IMR-90 (cell line): ENCODE data around the gene HNRNPUL1. TPM values are rescaled to one million over a fixed set of nuclear protein-coding genes. Genes with fewer than 3 reads are reported as not detected.

Experiments used
- ATAC-seq: fragments of 200-7000 bp; cut with Tn5 transposase; 2 replicates; pipeline ENCODE4 v1.9.1; 2020; ENCODE audit warnings: low read depth, mild to moderate bottlenecking, moderate library complexity
- BruUV-seq: library from RNA; stranded (reverse); fragments of 400-500 nt; replicated peaks from 2 replicates; lab custom pipeline; 2021; lab: Mats Ljungman, UMichigan
- CTCF ChIA-PET: fragments of 300-600 bp; formaldehyde crosslinking; extraction: SDS; loops from one replicate; lab custom pipeline; 2021; ENCODE audit warnings: antibody characterized with exemption; lab: Yijun Ruan, JAX
- POLR2A ChIA-PET: fragments of 300-600 bp; sonication (Branson Sonifier 250); formaldehyde crosslinking; loops from one replicate; lab custom pipeline; 2022; ENCODE audit warnings: antibody characterized with exemption; ENCODE audit not compliant: unreplicated experiment; lab: Charles Lee
- DNase-seq: peaks from one replicate; pipeline ENCODE4 v3.0.0; 2013
- H2AFZ ChIP-seq: replicated peaks from 2 replicates; pipeline ENCODE3; 2013; ENCODE audit warnings: low read length, mild to moderate bottlenecking; ENCODE audit not compliant: poor library complexity
- H2AK5ac ChIP-seq: 2 replicates; pipeline ENCODE4 v1.6.1; 2013; ENCODE audit warnings: low read depth, low read length, inconsistent platforms
- H2AK9ac ChIP-seq: replicated peaks from 2 replicates; pipeline ENCODE3; 2013; ENCODE audit warnings: mild to moderate bottlenecking, low read depth, low read length, moderate library complexity; ENCODE audit not compliant: poor library complexity
- H2BK120ac ChIP-seq: 2 replicates; pipeline ENCODE4 v1.6.1; 2013; ENCODE audit warnings: low read depth, low read length, inconsistent platforms
- H2BK15ac ChIP-seq: 3 replicates; pipeline ENCODE4 v1.6.1; 2013; ENCODE audit warnings: low read depth, low read length, inconsistent platforms
- H2BK20ac ChIP-seq: 2 replicates; pipeline ENCODE4 v1.6.1; 2013; ENCODE audit warnings: low read depth, mild to moderate bottlenecking, inconsistent platforms, low read length, moderate library complexity
- H2BK5ac ChIP-seq: 2 replicates; pipeline ENCODE4 v1.6.1; 2013; ENCODE audit warnings: mild to moderate bottlenecking, low read depth, low read length, inconsistent platforms; ENCODE audit not compliant: poor library complexity, severe bottlenecking
- H3K14ac ChIP-seq: replicated peaks from 2 replicates; pipeline ENCODE4 v1.6.1; 2013; ENCODE audit warnings: low read depth, low read length, inconsistent platforms
- H3K18ac ChIP-seq: 2 replicates; pipeline ENCODE4 v1.6.1; 2013; ENCODE audit warnings: low read depth, low read length, control low read depth
- H3K23ac ChIP-seq: 2 replicates; pipeline ENCODE4 v1.6.1; 2013; ENCODE audit warnings: low read depth, low read length, inconsistent platforms
- H3K27ac ChIP-seq: 2 replicates; pipeline ENCODE4 v1.5.1; 2013; ENCODE audit warnings: mild to moderate bottlenecking, control low read depth, low read length; ENCODE audit not compliant: insufficient read depth
- H3K27me3 ChIP-seq: 2 replicates; pipeline ENCODE4 v1.6.1; 2013; ENCODE audit warnings: low read length; ENCODE audit not compliant: control insufficient read depth, insufficient read depth
- H3K36me3 ChIP-seq: 2 replicates; pipeline ENCODE4 v1.6.1; 2013; ENCODE audit warnings: low read length, mixed read lengths; ENCODE audit not compliant: control insufficient read depth, insufficient read depth
- H3K4ac ChIP-seq: 2 replicates; pipeline ENCODE4 v1.6.1; 2013; ENCODE audit warnings: low read depth, low read length, inconsistent platforms
- H3K4me1 ChIP-seq: 2 replicates; pipeline ENCODE4 v1.6.1; 2013; ENCODE audit warnings: low read length, mixed read lengths; ENCODE audit not compliant: control insufficient read depth, insufficient read depth
- H3K4me2 ChIP-seq: 2 replicates; pipeline ENCODE4 v1.6.1; 2013; ENCODE audit warnings: low read depth, mild to moderate bottlenecking, control low read depth, low read length, moderate library complexity
- H3K4me3 ChIP-seq: 2 replicates; pipeline ENCODE4 v1.5.1; 2013; ENCODE audit warnings: low read depth, mild to moderate bottlenecking, control low read depth, low read length, moderate library complexity; ENCODE audit not compliant: insufficient read depth
- H3K56ac ChIP-seq: 2 replicates; pipeline ENCODE4 v1.6.1; 2013; ENCODE audit warnings: low read length, inconsistent platforms; ENCODE audit not compliant: insufficient read depth; ENCODE audit errors: extremely low read depth
- H3K79me1 ChIP-seq, 2 experiments: 2 replicates each; pipeline ENCODE4 v1.6.1; 2013; ENCODE audit warnings: low read length in 2 of 2, inconsistent platforms in 1 of 2, low read depth in 1 of 2
- H3K9ac ChIP-seq: 2 replicates; pipeline ENCODE4 v1.6.1; 2013; ENCODE audit warnings: low read depth, low read length, control low read depth
- H3K9me1 ChIP-seq: 2 replicates; pipeline ENCODE4 v1.6.1; 2013; ENCODE audit warnings: low read length, inconsistent platforms; ENCODE audit not compliant: insufficient read depth
- H3K9me3 ChIP-seq: 2 replicates; pipeline ENCODE4 v1.6.1; 2013; ENCODE audit warnings: low read length; ENCODE audit not compliant: control insufficient read depth, insufficient read depth
- H4K20me1 ChIP-seq: 2 replicates; pipeline ENCODE4 v1.6.1; 2013; ENCODE audit warnings: low read length, inconsistent platforms; ENCODE audit not compliant: insufficient read depth
- H4K5ac ChIP-seq: 2 replicates; pipeline ENCODE4 v1.6.1; 2013; ENCODE audit warnings: mild to moderate bottlenecking, low read depth, low read length, control low read depth
- H4K8ac ChIP-seq, 2 experiments: 2 replicates each; pipeline ENCODE4 v1.6.1; 2013; ENCODE audit warnings: low read depth in 2 of 2, low read length in 2 of 2, control low read depth in 1 of 2, inconsistent platforms in 1 of 2
- H4K91ac ChIP-seq: 2 replicates; pipeline ENCODE4 v1.6.1; 2013; ENCODE audit warnings: low read depth, low read length, inconsistent platforms; ENCODE audit not compliant: insufficient read depth
- CEBPB ChIP-seq: IDR thresholded peaks from 2 replicates; pipeline ENCODE4 v1.6.1; 2012; ENCODE audit warnings: low read depth, low read length, improper control_type of control experiment
- USF2 ChIP-seq: fragments of 150-350 bp; IDR thresholded peaks from 2 replicates; pipeline ENCODE4 v1.6.1; 2017; ENCODE audit warnings: mild to moderate bottlenecking, antibody characterized with exemption, low read length, low read depth
- WGBS, 2 experiments: methylation state at CpG; one replicate each; pipeline versions ENCODE4 v1.1.5 to v1.1.7; 2013; ENCODE audit warnings: missing lambda C conversion rate in 2 of 2; ENCODE audit not compliant: insufficient read length in 1 of 2; ENCODE audit errors: extremely low coverage in 2 of 2; 5-methylcytosine and 5-hydroxymethylcytosine counted together
- dilution Hi-C: fragments of 300-500 bp; cut with HindIII; formaldehyde crosslinking; loops from one replicate; pipeline ENCODE4 v1.14.3; 2018; ENCODE audit warnings: low sequenced_read_pairs; ENCODE audit not compliant: unreplicated experiment
- in situ Hi-C: fragments of 300-500 bp; cut with MboI; formaldehyde crosslinking; loops from 3 replicates; pipeline ENCODE4 v1.14.3; 2019; ENCODE audit warnings: low sequenced_read_pairs, inconsistent platforms, mixed read lengths
- intact Hi-C: fragments of 100-400 bp; cut with micrococcal nuclease; formaldehyde crosslinking; loops from 2 replicates; pipeline ENCODE4 v1.10.0; 2022
- polyA plus RNA-seq, 3 experiments: library from polyadenylated mRNA; depleted of rRNA; stranded (reverse); fragments of >200 nt; gene quantifications; 2 replicates each; pipeline ENCODE4 v1.2.3, GENCODE V29; 2012; ENCODE audit warnings: low replicate concordance in 1 of 3
- total RNA-seq: library from RNA; depleted of rRNA; stranded (reverse); fragments of >200 nt; gene quantifications from 2 replicates; pipeline ENCODE4 v1.2.3, GENCODE V29; 2012

The HNRNPUL1 gene
- total and polyA plus RNA-seq, 2 of the 4 experiments (the other 2 are of a cell fraction): 50.7 to 67.3 TPM

DNA sequence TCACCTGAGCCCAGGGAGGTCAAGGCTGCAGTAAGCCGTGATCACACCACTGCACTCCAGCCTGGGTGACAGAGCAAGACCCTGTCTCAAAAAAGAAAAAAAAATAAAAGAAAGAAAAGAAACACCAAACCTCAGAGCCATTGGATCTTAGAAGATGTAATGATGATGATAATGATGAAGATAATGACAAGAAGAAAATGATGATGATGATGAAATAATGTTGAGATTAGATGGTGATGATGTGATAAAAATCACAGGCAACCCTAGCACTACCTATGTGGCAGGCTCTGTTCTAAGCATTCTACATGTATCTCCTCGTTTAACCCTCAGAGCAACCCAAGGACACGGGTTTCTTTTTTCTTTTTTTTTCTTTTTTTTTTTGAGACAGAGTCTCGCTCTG is 20.1 kb upstream of the HNRNPUL1 start:
- Histone ChIP-seq H3K56ac (no peak overlapping the region), H3K36me3 (peaks cover 84% of the 10 kb centered on the region), H4K8ac (no peak overlapping the region), H4K5ac (no peak overlapping the region), H3K79me1 (peaks cover 61 to 73% of the 10 kb centered on the region in 2 experiments), H2AK9ac (no peak overlapping the region), H3K4ac (no peak overlapping the region), H3K9me3 (no peaks in the 10 kb centered on the region), H2AK5ac (no peak overlapping the region), H3K27ac (no peak overlapping the region), H3K14ac (no peak overlapping the region), H4K20me1 (peaks cover 40% of the 10 kb centered on the region), H2BK20ac (no peak overlapping the region), H3K9me1 (peaks cover 12% of the 10 kb centered on the region), H2BK120ac (no peak overlapping the region), H3K9ac (no peak overlapping the region), H3K4me3 (no peak overlapping the region), H2AFZ (no peak overlapping the region), H4K91ac (no peak overlapping the region), H2BK5ac (no peak overlapping the region), H3K4me1 (no peaks in the 10 kb centered on the region), H3K27me3 (no peaks in the 10 kb centered on the region), H3K4me2 (no peak overlapping the region), H3K23ac (no peak overlapping the region), H3K18ac (no peak overlapping the region), H2BK15ac (no peak overlapping the region)
- in situ Hi-C loops: no loop called here
- ChIA-PET CTCF (no interaction called here), POLR2A (no interaction called here)
- BruUV-seq: no TSS peak
- peak; percentile 37; the same call in 1 of the 2 replicates for TF ChIP-seq CEBPB
- no peak for TF ChIP-seq USF2
- intact Hi-C loops: loop anchor here (1.0 kb wide), 1 partner anchor 40 kb away; no protein-coding TSS in a partner anchor
- WGBS, 2 experiments: 89% methylated on average over 2 of the region's 4 CpGs; no CpG with 5 or more reads in 1 of the 2 experiments
- dilution Hi-C loops: no loop called here
- no peak for DNase-seq
- no peak for ATAC-seq
